ENCODE results near the gene XKR7. TPM values are rescaled to one million over a fixed set of nuclear protein-coding genes. Genes with fewer than 3 reads are reported as not detected.

Gene XKR7
- total RNA-seq, 2 experiments from 2014 or later: not detected

DNA sequence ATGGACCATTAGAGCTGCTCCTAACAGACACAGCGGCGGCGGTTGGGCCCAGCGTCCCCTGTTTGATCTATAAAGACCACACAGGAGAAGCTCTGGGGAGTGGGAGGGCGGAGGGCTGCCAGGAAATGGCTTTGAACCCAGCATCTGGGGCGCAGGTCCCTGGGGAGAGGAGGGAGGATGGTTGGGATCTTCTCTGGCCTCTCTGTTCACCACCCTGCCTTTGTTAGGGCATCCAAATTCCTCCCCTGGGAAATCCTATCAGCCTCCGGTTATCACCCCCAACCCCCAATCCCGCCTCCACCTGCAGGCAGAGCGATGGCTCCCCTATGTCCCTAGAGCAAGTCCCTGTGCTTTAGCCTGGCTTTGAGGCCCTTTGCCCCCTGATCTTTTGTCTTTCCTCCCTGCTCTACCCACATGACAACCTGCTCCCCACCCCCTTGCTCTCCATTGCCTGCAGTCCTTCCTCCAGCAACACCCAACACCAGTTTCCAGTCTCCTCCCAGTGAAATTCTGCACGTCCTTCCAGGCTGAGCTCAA, 7.1 kb downstream of the XKR7 start:
- no peak for DNase-seq
- POLR2A ChIA-PET: no interaction called here

GRCh38 chr20:31975874-31976273, 7.9 kb downstream of the XKR7 start:
- DNase-seq (no peak), ATAC-seq (no peak)
- ChIA-PET CTCF (interaction anchor here (1.2 kb wide), 1 partner anchor 24 kb away, joined by 4 read pairs; the partner anchor contains the start of gene PDRG1), POLR2A (no interaction called here)
- TF ChIP-seq, protein P1, sequence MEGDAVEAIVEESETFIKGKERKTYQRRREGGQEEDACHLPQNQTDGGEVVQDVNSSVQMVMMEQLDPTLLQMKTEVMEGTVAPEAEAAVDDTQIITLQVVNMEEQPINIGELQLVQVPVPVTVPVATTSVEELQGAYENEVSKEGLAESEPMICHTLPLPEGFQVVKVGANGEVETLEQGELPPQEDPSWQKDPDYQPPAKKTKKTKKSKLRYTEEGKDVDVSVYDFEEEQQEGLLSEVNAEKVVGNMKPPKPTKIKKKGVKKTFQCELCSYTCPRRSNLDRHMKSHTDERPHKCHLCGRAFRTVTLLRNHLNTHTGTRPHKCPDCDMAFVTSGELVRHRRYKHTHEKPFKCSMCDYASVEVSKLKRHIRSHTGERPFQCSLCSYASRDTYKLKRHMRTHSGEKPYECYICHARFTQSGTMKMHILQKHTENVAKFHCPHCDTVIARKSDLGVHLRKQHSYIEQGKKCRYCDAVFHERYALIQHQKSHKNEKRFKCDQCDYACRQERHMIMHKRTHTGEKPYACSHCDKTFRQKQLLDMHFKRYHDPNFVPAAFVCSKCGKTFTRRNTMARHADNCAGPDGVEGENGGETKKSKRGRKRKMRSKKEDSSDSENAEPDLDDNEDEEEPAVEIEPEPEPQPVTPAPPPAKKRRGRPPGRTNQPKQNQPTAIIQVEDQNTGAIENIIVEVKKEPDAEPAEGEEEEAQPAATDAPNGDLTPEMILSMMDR (IDR thresholded peaks at IDR 0.05): no peak
- no peak overlapping the region for H3K27ac Mint-ChIP-seq
- H3K36me3 Mint-ChIP-seq (ENCODE audit: low read depth): no peaks in the 10 kb centered on the region
- H3K4me3 Mint-ChIP-seq: no peak overlapping the region
- no peaks in the 10 kb centered on the region for H3K4me1 Mint-ChIP-seq (ENCODE audit: low read depth)
- peaks cover 22% of the 10 kb centered on the region for H3K27me3 Mint-ChIP-seq
- intact Hi-C loops (cut with micrococcal nuclease): no loop called here
- H3K9me3 Mint-ChIP-seq: no peaks in the 10 kb centered on the region

More for the DNA sequence above, 7.1 kb downstream of the XKR7 start:
- TF ChIP-seq, protein P1 (IDR thresholded peaks at IDR 0.05): no peak
- H3K4me3 Mint-ChIP-seq: no peak overlapping the region
- no peaks in the 10 kb centered on the region for H3K36me3 Mint-ChIP-seq (ENCODE audit: low read depth)
- intact Hi-C loops (cut with micrococcal nuclease): no loop called here
- H3K27ac Mint-ChIP-seq: no peak overlapping the region
- no peak for ATAC-seq
- CTCF ChIA-PET: interaction anchor here (1.2 kb wide), 1 partner anchor 23 kb away, joined by 4 read pairs; the partner anchor contains the start of gene PDRG1
- no peaks in the 10 kb centered on the region for H3K9me3 Mint-ChIP-seq
- no peaks in the 10 kb centered on the region for H3K4me1 Mint-ChIP-seq (ENCODE audit: low read depth)
- peaks cover 26% of the 10 kb centered on the region for H3K27me3 Mint-ChIP-seq

DNA sequence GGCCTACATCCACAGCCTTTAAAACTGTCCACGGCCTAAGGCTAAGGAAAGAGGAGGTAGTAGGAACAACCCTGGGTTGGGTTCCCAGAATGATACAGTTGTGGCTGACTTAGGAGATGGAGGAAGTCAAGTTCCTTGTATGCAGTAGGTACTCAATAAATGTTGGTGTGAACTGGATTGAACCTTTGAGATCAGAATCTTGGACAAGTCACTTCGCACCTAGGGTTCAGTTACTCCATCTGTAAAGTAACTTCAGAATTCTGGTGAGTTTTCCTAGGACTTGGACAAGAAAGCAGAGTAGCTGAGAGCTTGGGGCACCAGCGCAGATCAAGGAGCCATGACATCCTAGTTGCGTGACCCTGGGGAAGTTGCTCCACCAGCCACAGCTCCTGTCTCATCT, 9.1 kb downstream of the XKR7 start:
- TF ChIP-seq, protein P1 (IDR thresholded peaks at IDR 0.05): no peak
- Mint-ChIP-seq H3K36me3 (ENCODE audit: low read depth) (no peaks in the 10 kb centered on the region), H3K9me3 (no peaks in the 10 kb centered on the region), H3K27me3 (peaks cover 21% of the 10 kb centered on the region), H3K4me1 (ENCODE audit: low read depth) (no peaks in the 10 kb centered on the region), H3K4me3 (no peak overlapping the region), H3K27ac (no peak overlapping the region)
- intact Hi-C loops (cut with micrococcal nuclease): no loop called here
- no peak for DNase-seq
- no peak for ATAC-seq
- CTCF ChIA-PET: no interaction called here
- POLR2A ChIA-PET: interaction anchor here (0.7 kb wide), 1 partner anchor 652 kb away, joined by 6 read pairs; no protein-coding TSS in a partner anchor

GRCh38 chr20:31979713-31980426, 11.9 kb downstream of the XKR7 start:
- no peak overlapping the region for H3K4me3 Mint-ChIP-seq
- peaks cover 16% of the 10 kb centered on the region for H3K27me3 Mint-ChIP-seq
- ATAC-seq: no peak
- no peaks in the 10 kb centered on the region for H3K4me1 Mint-ChIP-seq (ENCODE audit: low read depth)
- ChIA-PET CTCF (no interaction called here), POLR2A (interaction anchor here (0.6 to 0.8 kb wide), 2 partner anchors 10 to 305 kb away, joined by 3 to 4 read pairs; no protein-coding TSS in a partner anchor)
- no peaks in the 10 kb centered on the region for H3K9me3 Mint-ChIP-seq
- H3K27ac Mint-ChIP-seq: no peak overlapping the region
- TF ChIP-seq, protein P1 (IDR thresholded peaks at IDR 0.05): no peak
- intact Hi-C loops (cut with micrococcal nuclease): no loop called here
- DNase-seq: no peak
- H3K36me3 Mint-ChIP-seq (ENCODE audit: low read depth): no peaks in the 10 kb centered on the region

DNA sequence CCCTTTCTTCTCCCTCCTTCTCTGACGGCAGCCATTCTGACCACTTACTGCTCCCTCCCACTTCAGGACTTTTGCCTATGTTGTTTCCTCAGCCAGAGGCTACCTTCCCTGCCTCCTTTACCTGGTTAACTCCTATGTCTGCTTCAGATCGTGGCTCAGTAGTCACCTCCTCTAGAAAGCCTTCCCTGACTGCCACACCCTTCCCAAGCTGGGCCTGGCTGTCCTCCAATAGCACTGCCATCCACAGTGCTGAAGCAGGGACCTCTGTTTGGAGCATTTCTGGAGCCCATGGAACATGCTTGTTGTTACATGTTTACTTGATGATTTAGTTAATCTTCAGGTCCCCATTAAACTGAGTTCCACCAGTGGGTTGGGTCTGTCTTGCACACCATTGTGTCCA, 13.8 kb downstream of the XKR7 start:
- Mint-ChIP-seq H3K36me3 (ENCODE audit: low read depth) (no peaks in the 10 kb centered on the region), H3K27me3 (peaks cover 11% of the 10 kb centered on the region), H3K4me1 (ENCODE audit: low read depth) (no peaks in the 10 kb centered on the region), H3K27ac (no peak overlapping the region), H3K9me3 (no peaks in the 10 kb centered on the region), H3K4me3 (no peak overlapping the region)
- intact Hi-C loops (cut with micrococcal nuclease): no loop called here
- POLR2A ChIA-PET: no interaction called here
- no peak for ATAC-seq
- DNase-seq: no peak
- TF ChIP-seq, protein P1 (IDR thresholded peaks at IDR 0.05): no peak
- CTCF ChIA-PET: no interaction called here
